Fibroblast of skin of left biceps (primary cell): ENCODE data around the gene PPM1F.
"Not testable (repeated sequence)": the region's sequence is repeated elsewhere in the genome, so short reads cannot be mapped to it uniquely, and the experiment has no call there.

Experiments
- DNase-seq, 2 experiments: peaks; one replicate each; pipeline ENCODE4 v3.0.0-alpha.2; 2013; ENCODE audit warnings: low read depth in 2 of 2

PPM1F gene

GRCh38 chr22:21896275-21896674 lies 56.4 kb downstream of the PPM1F start:
- not testable (repeated sequence) for DNase-seq

GRCh38 chr22:21894799-21895198 lies 57.8 kb downstream of the PPM1F start:
- DNase-seq = no peak

- no peak for DNase-seq
Observed at GRCh38 chr22:21889251-21889990, 63.2 kb downstream of the PPM1F start.

GRCh38 chr22:21887841-21888240 lies 64.8 kb downstream of the PPM1F start:
- no peak for DNase-seq

GRCh38 chr22:21883930-21884329 lies 68.7 kb downstream of the PPM1F start:
- DNase-seq = not testable (repeated sequence)

GRCh38 chr22:21882754-21883333 lies 69.8 kb downstream of the PPM1F start:
- not testable (repeated sequence) for DNase-seq

- DNase-seq = no peak
Observed at GRCh38 chr22:21881841-21882753, 70.6 kb downstream of the PPM1F start.

- peak; percentile 36 to 47 for DNase-seq
Observed at GRCh38 chr22:21876486-21877176, 76.0 kb downstream of the PPM1F start.

GRCh38 chr22:21874953-21875352 lies 77.7 kb downstream of the PPM1F start:
- not testable (repeated sequence) for DNase-seq

GRCh38 chr22:21873619-21874018 lies 79.0 kb downstream of the PPM1F start:
- DNase-seq = no peak

- not testable (repeated sequence) for DNase-seq
Observed at GRCh38 chr22:21872741-21873140, 79.9 kb downstream of the PPM1F start.
